Epithelial cell of esophagus (primary cell): ENCODE measurements around the gene TTC7B.

Experiments
- DNase-seq: peaks from one replicate; pipeline ENCODE4 v3.0.0; 2010; ENCODE audit warnings: low read depth
- H3K4me3 ChIP-seq: 2 replicates; pipeline ENCODE4 v1.5.1; 2011; ENCODE audit warnings: mild to moderate bottlenecking, low read length, control low read depth
- TF ChIP-seq, protein P1 (sequence below): IDR thresholded peaks from 2 replicates; pipeline ENCODE4 v1.5.1; 2011; ENCODE audit warnings: low read depth, mild to moderate bottlenecking, low read length, control low read depth, inconsistent platforms; ENCODE audit not compliant: insufficient read depth; ENCODE audit errors: missing control alignments

TTC7B gene

GRCh38 chr14:90691627-90692026 is 124.6 kb downstream of the TTC7B start:
- DNase-seq: no peak
- no peak overlapping the region for H3K4me3 ChIP-seq
- TF ChIP-seq, protein P1, sequence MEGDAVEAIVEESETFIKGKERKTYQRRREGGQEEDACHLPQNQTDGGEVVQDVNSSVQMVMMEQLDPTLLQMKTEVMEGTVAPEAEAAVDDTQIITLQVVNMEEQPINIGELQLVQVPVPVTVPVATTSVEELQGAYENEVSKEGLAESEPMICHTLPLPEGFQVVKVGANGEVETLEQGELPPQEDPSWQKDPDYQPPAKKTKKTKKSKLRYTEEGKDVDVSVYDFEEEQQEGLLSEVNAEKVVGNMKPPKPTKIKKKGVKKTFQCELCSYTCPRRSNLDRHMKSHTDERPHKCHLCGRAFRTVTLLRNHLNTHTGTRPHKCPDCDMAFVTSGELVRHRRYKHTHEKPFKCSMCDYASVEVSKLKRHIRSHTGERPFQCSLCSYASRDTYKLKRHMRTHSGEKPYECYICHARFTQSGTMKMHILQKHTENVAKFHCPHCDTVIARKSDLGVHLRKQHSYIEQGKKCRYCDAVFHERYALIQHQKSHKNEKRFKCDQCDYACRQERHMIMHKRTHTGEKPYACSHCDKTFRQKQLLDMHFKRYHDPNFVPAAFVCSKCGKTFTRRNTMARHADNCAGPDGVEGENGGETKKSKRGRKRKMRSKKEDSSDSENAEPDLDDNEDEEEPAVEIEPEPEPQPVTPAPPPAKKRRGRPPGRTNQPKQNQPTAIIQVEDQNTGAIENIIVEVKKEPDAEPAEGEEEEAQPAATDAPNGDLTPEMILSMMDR: no peak

DNA sequence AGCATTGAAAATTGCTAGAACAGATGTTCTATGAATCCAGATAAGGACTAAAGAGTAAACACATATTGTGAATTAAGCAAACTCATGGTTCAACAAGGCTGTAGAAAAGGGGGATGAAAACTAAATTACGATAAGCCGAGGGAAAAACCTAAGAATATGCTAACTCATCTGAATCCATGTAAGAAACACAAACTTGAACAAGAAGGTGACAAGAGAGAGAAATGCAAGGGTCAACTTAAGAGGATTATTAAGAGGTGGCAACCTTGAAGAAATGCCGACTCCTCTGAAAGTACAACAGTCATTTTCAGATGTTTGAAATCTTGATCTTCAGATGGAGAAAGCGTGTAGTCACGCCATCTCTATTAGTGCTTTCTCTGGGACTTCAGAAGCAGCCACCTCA is 128.6 kb downstream of the TTC7B start:
- no peak for DNase-seq
- TF ChIP-seq, protein P1: no peak

DNA sequence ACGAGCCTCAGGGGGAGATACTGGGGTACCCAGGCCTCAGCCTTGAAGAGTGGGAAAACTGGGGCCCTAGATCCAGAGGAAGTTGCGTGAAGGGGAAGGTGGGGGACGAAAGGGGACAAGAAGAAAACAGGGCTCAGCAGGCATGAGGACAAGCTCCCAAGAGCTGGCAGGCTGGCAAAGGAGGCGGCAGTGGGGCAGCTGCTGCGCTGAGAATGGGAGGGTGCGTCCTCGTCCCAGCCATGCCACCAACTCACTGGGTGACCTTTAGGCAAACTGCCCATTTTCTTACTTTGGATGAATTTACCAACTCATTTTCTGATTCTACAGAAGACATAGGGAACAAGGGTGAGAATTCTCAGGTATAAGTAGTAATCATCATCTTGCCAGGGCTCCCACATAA is 133.6 kb downstream of the TTC7B start:
- H3K4me3 ChIP-seq: no peak overlapping the region
- no peak for DNase-seq
- TF ChIP-seq, protein P1: no peak

More for the DNA sequence above, 128.6 kb downstream of the TTC7B start:
- no peak overlapping the region for H3K4me3 ChIP-seq

- peak; percentile 96 for DNase-seq
- H3K4me3 ChIP-seq: no peak overlapping the region
- TF ChIP-seq, protein P1: no peak
These were observed 134.3 kb downstream of the TTC7B start for GRCh38 chr14:90681929-90682328.

- DNase-seq: peak; percentile 60
- no peak overlapping the region for H3K4me3 ChIP-seq
- TF ChIP-seq, protein P1: no peak
These were observed 137.3 kb downstream of the TTC7B start for GRCh38 chr14:90678846-90679362.

GRCh38 chr14:90678420-90678819 is 137.8 kb downstream of the TTC7B start:
- TF ChIP-seq, protein P1: no peak
- H3K4me3 ChIP-seq: no peak overlapping the region
- DNase-seq: peak; percentile 58

DNA sequence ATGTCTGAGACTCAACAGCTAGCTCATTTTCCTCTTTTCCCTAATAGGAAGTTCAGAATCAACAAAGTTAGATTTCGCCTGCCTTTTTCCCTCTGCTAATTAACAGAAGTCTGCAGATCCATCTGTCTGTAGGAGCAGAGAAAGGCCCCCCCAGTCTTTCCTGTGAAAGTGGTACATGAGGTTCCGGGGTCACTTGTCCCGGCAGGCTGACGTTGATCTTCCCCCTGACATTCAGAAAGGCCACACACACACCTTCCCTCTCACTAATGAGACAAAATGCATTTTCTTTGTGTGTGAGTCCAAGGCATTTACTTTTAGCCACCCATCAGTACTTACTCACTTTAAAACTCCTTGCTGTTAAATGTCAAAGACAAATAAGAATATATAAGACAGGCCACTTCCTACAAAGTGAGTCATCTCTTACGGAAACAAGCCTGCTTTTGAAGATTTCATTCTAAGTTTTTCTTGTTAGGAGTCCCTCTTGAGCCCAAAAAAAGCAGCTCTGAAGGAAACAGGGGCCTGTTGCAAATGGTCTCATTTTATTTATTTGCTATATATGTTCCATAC is 138.7 kb downstream of the TTC7B start:
- DNase-seq: peak; percentile 61
- H3K4me3 ChIP-seq: no peak overlapping the region
- TF ChIP-seq, protein P1: no peak
